ENCODE results near the gene MINDY4. TPM values are rescaled to one million over a fixed set of nuclear protein-coding genes. Genes with fewer than 3 reads are reported as not detected.

The MINDY4 gene
- total and polyA plus RNA-seq, 2 of the 13 experiments (the other 11 are each of a cell fraction or from before 2014, with no cell fraction given), result not detected

DNA sequence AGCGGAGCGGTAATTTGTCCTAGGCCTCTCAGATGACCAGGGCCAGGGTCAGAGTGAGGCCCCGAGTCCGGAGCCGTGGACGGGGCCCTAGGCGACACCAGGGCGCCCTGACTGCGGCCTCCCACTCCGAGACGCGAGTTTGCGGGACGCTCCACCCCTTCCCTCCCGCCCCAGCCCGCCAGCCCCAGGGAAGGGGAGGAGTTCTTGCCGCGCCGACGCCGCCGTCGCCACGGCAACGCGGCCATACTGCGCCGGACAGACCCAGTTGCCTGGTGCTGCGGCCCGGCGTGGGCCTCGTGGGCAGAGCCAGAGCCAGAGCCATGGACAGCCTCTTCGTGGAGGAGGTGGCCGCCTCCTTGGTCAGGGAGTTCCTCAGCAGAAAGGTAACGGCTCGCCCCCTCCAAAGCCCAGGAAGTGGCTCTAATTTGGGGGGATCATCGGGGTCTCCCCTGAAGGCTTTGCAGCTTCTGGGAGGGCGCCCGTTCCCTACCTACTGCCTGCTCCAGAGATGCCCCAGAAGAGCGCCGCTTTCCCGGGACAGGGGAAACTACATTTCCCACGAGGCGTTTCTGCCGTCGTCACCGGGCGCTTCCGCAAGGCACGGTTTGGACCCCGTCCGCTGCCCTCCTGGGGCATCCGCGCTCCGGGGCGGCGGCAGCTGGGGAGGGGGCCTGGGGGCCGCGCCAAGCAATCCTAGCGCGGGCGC, at the start of gene MINDY4 (continued):
- TF ChIP-seq PRDM15 (CRISPR knock-in tag; IDR thresholded peaks at IDR 0.05), result peak; percentile 82
- TF ChIP-seq, protein P1, sequence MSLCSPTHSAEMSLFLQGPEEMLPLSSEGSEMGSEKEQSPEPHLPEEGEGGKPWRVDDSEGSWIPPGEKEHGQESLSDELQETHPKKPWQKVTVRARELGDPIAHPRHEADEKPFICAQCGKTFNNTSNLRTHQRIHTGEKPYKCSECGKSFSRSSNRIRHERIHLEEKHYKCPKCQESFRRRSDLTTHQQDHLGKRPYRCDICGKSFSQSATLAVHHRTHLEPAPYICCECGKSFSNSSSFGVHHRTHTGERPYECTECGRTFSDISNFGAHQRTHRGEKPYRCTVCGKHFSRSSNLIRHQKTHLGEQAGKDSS (CRISPR knock-in tag; IDR thresholded peaks at IDR 0.05; ENCODE audit: borderline replicate concordance, low read depth), result no peak
- TF ChIP-seq, protein P2, sequence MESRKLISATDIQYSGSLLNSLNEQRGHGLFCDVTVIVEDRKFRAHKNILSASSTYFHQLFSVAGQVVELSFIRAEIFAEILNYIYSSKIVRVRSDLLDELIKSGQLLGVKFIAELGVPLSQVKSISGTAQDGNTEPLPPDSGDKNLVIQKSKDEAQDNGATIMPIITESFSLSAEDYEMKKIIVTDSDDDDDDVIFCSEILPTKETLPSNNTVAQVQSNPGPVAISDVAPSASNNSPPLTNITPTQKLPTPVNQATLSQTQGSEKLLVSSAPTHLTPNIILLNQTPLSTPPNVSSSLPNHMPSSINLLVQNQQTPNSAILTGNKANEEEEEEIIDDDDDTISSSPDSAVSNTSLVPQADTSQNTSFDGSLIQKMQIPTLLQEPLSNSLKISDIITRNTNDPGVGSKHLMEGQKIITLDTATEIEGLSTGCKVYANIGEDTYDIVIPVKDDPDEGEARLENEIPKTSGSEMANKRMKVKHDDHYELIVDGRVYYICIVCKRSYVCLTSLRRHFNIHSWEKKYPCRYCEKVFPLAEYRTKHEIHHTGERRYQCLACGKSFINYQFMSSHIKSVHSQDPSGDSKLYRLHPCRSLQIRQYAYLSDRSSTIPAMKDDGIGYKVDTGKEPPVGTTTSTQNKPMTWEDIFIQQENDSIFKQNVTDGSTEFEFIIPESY (CRISPR knock-in tag; IDR thresholded peaks at IDR 0.05), result no peak
- TF ChIP-seq ZNF383 (CRISPR knock-in tag; IDR thresholded peaks at IDR 0.05; ENCODE audit: borderline replicate concordance), result no peak
- TF ChIP-seq JDP2 (CRISPR knock-in tag; IDR thresholded peaks at IDR 0.05; ENCODE audit: borderline replicate concordance), result no peak
- TF ChIP-seq MYC (CRISPR knock-in tag; IDR thresholded peaks at IDR 0.05; ENCODE audit: borderline replicate concordance), result no peak
- TF ChIP-seq, protein P3, sequence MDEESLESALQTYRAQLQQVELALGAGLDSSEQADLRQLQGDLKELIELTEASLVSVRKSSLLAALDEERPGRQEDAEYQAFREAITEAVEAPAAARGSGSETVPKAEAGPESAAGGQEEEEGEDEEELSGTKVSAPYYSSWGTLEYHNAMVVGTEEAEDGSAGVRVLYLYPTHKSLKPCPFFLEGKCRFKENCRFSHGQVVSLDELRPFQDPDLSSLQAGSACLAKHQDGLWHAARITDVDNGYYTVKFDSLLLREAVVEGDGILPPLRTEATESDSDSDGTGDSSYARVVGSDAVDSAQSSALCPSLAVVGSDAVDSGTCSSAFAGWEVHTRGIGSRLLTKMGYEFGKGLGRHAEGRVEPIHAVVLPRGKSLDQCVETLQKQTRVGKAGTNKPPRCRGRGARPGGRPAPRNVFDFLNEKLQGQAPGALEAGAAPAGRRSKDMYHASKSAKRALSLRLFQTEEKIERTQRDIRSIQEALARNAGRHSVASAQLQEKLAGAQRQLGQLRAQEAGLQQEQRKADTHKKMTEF (CRISPR knock-in tag; IDR thresholded peaks at IDR 0.05), result no peak
- peak; percentile 46 for TF ChIP-seq CREM (IDR thresholded peaks at IDR 0.05)
- no peak for TF ChIP-seq CREM (CRISPR knock-in tag; IDR thresholded peaks at IDR 0.05)
- no peak for TF ChIP-seq MAF1 (CRISPR knock-in tag; IDR thresholded peaks at IDR 0.05; ENCODE audit: borderline replicate concordance)
- TF ChIP-seq ZSCAN21 (CRISPR knock-in tag; IDR thresholded peaks at IDR 0.05; ENCODE audit: borderline replicate concordance), result no peak
- TF ChIP-seq HNRNPLL (IDR thresholded peaks at IDR 0.05; ENCODE audit: low read depth, low read length, poor library complexity, severe bottlenecking), result peak; percentile 60
- no peak for TF ChIP-seq MEIS1 (CRISPR knock-in tag; IDR thresholded peaks at IDR 0.05; ENCODE audit: borderline replicate concordance)
- TF ChIP-seq ZNF251 (CRISPR knock-in tag; IDR thresholded peaks at IDR 0.05), result no peak
- no peak for TF ChIP-seq DNMT1 (CRISPR knock-in tag; IDR thresholded peaks at IDR 0.05)
- TF ChIP-seq, protein P4, sequence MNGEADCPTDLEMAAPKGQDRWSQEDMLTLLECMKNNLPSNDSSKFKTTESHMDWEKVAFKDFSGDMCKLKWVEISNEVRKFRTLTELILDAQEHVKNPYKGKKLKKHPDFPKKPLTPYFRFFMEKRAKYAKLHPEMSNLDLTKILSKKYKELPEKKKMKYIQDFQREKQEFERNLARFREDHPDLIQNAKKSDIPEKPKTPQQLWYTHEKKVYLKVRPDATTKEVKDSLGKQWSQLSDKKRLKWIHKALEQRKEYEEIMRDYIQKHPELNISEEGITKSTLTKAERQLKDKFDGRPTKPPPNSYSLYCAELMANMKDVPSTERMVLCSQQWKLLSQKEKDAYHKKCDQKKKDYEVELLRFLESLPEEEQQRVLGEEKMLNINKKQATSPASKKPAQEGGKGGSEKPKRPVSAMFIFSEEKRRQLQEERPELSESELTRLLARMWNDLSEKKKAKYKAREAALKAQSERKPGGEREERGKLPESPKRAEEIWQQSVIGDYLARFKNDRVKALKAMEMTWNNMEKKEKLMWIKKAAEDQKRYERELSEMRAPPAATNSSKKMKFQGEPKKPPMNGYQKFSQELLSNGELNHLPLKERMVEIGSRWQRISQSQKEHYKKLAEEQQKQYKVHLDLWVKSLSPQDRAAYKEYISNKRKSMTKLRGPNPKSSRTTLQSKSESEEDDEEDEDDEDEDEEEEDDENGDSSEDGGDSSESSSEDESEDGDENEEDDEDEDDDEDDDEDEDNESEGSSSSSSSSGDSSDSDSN (CRISPR knock-in tag; IDR thresholded peaks at IDR 0.05), result no peak
- no peak for TF ChIP-seq PHF8 (CRISPR knock-in tag; IDR thresholded peaks at IDR 0.05)

All from HepG2 (cell line).